ENCODE results near the gene AP5S1. TPM values are rescaled to one million over a fixed set of nuclear protein-coding genes. Genes with fewer than 3 reads are reported as not detected.
"Not testable (repeated sequence)": the region's sequence is repeated elsewhere in the genome, so short reads cannot be mapped to it uniquely, and the experiment has no call there.

The AP5S1 gene
- total RNA-seq, 1 experiment from 2014 or later = 2.8 TPM

DNA sequence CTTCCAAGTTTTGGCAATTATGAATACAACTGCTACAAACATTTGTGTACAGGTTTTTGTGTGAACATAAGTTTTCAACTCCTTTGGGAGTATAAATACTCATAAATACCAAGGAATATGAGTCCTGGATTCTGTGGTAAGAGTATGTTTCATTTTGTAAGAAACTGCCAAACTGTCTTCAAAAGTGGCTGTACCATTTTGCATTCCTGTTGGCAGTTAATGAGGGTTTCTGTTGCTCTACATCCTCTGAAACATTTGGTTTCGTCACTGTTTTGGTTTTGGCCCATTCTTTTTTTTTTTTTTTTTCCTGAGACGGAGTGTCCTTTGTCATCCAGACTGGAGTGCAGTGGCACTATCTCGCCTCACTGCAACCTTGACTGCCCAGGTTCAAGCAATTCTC, 8.5 kb downstream of the AP5S1 start (continued):
- TF ChIP-seq, protein P1, sequence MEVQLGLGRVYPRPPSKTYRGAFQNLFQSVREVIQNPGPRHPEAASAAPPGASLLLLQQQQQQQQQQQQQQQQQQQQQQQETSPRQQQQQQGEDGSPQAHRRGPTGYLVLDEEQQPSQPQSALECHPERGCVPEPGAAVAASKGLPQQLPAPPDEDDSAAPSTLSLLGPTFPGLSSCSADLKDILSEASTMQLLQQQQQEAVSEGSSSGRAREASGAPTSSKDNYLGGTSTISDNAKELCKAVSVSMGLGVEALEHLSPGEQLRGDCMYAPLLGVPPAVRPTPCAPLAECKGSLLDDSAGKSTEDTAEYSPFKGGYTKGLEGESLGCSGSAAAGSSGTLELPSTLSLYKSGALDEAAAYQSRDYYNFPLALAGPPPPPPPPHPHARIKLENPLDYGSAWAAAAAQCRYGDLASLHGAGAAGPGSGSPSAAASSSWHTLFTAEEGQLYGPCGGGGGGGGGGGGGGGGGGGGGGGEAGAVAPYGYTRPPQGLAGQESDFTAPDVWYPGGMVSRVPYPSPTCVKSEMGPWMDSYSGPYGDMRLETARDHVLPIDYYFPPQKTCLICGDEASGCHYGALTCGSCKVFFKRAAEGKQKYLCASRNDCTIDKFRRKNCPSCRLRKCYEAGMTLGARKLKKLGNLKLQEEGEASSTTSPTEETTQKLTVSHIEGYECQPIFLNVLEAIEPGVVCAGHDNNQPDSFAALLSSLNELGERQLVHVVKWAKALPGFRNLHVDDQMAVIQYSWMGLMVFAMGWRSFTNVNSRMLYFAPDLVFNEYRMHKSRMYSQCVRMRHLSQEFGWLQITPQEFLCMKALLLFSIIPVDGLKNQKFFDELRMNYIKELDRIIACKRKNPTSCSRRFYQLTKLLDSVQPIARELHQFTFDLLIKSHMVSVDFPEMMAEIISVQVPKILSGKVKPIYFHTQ (CRISPR knock-in tag; IDR thresholded peaks at IDR 0.05) = no peak
- TF ChIP-seq ZNF317 (CRISPR knock-in tag; IDR thresholded peaks at IDR 0.05; ENCODE audit: borderline replicate concordance, low read depth) = no peak
- TF ChIP-seq, protein P2, sequence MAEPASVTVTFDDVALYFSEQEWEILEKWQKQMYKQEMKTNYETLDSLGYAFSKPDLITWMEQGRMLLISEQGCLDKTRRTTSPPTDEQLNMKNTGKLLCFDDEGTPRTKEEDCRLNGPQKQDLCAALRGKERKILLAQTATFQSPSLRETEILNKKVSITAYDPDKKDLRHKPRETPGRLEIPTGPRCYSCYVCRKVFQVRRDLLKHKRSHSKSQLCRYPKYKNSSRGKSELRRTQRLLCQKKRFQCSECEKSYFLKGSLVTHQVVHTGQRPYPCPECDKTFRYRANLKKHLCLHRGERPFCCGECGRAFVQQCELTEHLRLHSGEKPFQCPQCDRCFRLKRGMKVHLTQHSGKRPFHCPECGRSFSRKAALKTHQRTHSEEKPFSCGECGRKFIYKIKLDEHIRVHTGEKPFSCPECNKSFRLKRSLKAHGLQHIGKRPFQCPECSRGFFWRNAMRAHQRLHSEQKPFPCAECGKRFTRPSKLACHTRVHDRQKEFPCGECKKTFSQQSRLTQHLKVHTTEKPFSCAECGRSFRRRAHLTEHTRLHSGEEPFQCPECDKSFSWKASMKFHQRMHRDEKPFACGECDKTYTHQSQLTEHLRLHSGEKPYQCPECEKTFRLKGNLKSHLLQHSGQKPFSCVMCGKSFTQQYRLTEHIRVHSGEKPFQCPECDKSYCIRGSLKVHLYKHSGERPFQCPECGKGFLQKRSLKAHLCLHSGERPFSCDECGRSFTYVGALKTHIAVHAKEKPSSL (CRISPR knock-in tag; conservative IDR thresholded peaks at IDR 0.05) = no peak
- TF ChIP-seq, protein P3, sequence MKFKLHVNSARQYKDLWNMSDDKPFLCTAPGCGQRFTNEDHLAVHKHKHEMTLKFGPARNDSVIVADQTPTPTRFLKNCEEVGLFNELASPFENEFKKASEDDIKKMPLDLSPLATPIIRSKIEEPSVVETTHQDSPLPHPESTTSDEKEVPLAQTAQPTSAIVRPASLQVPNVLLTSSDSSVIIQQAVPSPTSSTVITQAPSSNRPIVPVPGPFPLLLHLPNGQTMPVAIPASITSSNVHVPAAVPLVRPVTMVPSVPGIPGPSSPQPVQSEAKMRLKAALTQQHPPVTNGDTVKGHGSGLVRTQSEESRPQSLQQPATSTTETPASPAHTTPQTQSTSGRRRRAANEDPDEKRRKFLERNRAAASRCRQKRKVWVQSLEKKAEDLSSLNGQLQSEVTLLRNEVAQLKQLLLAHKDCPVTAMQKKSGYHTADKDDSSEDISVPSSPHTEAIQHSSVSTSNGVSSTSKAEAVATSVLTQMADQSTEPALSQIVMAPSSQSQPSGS (CRISPR knock-in tag; IDR thresholded peaks at IDR 0.05; ENCODE audit: borderline replicate concordance, low read depth) = no peak
- TF ChIP-seq, protein P4, sequence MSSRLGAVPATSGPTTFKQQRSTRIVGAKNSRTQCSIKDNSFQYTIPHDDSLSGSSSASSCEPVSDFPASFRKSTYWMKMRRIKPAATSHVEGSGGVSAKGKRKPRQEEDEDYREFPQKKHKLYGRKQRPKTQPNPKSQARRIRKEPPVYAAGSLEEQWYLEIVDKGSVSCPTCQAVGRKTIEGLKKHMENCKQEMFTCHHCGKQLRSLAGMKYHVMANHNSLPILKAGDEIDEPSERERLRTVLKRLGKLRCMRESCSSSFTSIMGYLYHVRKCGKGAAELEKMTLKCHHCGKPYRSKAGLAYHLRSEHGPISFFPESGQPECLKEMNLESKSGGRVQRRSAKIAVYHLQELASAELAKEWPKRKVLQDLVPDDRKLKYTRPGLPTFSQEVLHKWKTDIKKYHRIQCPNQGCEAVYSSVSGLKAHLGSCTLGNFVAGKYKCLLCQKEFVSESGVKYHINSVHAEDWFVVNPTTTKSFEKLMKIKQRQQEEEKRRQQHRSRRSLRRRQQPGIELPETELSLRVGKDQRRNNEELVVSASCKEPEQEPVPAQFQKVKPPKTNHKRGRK (CRISPR knock-in tag; IDR thresholded peaks at IDR 0.05; ENCODE audit: borderline replicate concordance) = no peak
- TF ChIP-seq ZNF416 (CRISPR knock-in tag; IDR thresholded peaks at IDR 0.05) = no peak
- TF ChIP-seq, protein P5, sequence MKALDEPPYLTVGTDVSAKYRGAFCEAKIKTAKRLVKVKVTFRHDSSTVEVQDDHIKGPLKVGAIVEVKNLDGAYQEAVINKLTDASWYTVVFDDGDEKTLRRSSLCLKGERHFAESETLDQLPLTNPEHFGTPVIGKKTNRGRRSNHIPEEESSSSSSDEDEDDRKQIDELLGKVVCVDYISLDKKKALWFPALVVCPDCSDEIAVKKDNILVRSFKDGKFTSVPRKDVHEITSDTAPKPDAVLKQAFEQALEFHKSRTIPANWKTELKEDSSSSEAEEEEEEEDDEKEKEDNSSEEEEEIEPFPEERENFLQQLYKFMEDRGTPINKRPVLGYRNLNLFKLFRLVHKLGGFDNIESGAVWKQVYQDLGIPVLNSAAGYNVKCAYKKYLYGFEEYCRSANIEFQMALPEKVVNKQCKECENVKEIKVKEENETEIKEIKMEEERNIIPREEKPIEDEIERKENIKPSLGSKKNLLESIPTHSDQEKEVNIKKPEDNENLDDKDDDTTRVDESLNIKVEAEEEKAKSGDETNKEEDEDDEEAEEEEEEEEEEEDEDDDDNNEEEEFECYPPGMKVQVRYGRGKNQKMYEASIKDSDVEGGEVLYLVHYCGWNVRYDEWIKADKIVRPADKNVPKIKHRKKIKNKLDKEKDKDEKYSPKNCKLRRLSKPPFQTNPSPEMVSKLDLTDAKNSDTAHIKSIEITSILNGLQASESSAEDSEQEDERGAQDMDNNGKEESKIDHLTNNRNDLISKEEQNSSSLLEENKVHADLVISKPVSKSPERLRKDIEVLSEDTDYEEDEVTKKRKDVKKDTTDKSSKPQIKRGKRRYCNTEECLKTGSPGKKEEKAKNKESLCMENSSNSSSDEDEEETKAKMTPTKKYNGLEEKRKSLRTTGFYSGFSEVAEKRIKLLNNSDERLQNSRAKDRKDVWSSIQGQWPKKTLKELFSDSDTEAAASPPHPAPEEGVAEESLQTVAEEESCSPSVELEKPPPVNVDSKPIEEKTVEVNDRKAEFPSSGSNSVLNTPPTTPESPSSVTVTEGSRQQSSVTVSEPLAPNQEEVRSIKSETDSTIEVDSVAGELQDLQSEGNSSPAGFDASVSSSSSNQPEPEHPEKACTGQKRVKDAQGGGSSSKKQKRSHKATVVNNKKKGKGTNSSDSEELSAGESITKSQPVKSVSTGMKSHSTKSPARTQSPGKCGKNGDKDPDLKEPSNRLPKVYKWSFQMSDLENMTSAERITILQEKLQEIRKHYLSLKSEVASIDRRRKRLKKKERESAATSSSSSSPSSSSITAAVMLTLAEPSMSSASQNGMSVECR (CRISPR knock-in tag; IDR thresholded peaks at IDR 0.05; ENCODE audit: borderline replicate concordance) = no peak

DNA sequence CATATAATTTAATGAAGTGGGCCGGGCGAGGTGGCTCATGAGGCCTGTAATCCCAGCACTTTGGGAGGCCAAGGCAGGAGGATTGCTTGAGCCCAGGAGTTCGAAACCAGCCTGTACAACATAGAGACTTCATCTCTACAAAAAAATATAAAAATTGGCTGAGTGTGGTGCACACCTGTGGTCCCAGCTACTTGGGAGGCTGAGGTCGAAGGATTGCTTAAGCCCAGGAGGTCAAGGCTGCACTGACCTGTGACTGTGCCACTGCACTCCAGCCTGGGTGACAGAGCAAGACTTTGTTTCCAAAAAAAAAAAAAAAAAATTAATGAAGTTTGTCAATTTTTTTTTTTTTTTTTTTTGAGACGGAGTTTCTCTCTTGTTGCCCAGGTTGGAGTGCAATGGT, 9.5 kb downstream of the AP5S1 start:
- H3K27me3 Mint-ChIP-seq (ENCODE audit: low read depth); ATAC-seq; H3K4me3 Mint-ChIP-seq; H3K36me3 Mint-ChIP-seq; DNase-seq (ENCODE audit: low spot score); H3K9me3 Mint-ChIP-seq; H3K4me1 Mint-ChIP-seq; H3K27ac Mint-ChIP-seq: not testable (repeated sequence)
- ChIA-PET CTCF (interaction anchor here (0.7 kb wide), 2 partner anchors 25 to 44 kb away, joined by 4 to 6 read pairs; partner anchors contain the start of gene CENPB), POLR2A (interaction anchor here (0.7 kb wide), 1 partner anchor 16 kb away, joined by 6 read pairs; no protein-coding TSS in a partner anchor)

DNA sequence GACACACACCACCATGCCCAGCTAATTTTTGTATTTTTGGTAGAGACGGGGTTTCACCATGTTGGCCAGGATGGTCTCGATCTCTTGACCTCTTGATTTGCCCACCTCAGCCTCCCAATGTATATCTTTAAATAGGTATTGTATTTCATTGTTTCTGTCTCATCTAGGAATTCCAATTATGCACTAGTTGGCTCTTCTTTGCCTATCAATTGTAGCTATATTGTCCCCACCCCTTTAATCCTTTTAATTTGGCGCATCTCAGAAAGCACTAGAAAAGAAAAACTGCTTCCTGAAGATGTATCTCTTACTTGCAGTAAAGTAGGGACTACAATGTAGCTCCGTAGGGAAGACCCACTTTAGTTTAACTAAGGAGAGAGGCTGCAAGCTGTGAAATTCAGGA, 15.8 kb downstream of the AP5S1 start:
- Mint-ChIP-seq H3K9me3 (no peaks in the 10 kb centered on the region), H3K4me3 (no peak overlapping the region), H3K27me3 (ENCODE audit: low read depth) (no peaks in the 10 kb centered on the region), H3K4me1 (peaks cover 3% of the 10 kb centered on the region; the same call in 1 of the 2 replicates), H3K36me3 (no peaks in the 10 kb centered on the region), H3K27ac (no peak overlapping the region)
- ATAC-seq (no peak), DNase-seq (ENCODE audit: low spot score) (no peak)
- ChIA-PET POLR2A (no interaction called here), CTCF (interaction anchor here (1.0 kb wide), 1 partner anchor 19 kb away, joined by 6 read pairs; no protein-coding TSS in a partner anchor)
- TF ChIP-seq, protein P6, sequence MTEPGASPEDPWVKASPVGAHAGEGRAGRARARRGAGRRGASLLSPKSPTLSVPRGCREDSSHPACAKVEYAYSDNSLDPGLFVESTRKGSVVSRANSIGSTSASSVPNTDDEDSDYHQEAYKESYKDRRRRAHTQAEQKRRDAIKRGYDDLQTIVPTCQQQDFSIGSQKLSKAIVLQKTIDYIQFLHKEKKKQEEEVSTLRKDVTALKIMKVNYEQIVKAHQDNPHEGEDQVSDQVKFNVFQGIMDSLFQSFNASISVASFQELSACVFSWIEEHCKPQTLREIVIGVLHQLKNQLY (CRISPR knock-in tag; IDR thresholded peaks at IDR 0.05) = no peak
- TF ChIP-seq IRF2 (CRISPR knock-in tag; IDR thresholded peaks at IDR 0.05; ENCODE audit: borderline replicate concordance, low read depth) (no peak), ZNF671 (CRISPR knock-in tag; IDR thresholded peaks at IDR 0.05) (no peak), SMAD4 (CRISPR knock-in tag; IDR thresholded peaks at IDR 0.05) (no peak), JUN (CRISPR knock-in tag; IDR thresholded peaks at IDR 0.05) (no peak)
- TF ChIP-seq, protein P7, sequence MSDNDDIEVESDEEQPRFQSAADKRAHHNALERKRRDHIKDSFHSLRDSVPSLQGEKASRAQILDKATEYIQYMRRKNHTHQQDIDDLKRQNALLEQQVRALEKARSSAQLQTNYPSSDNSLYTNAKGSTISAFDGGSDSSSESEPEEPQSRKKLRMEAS (CRISPR knock-in tag; IDR thresholded peaks at IDR 0.05) = no peak
- TF ChIP-seq, protein P8, sequence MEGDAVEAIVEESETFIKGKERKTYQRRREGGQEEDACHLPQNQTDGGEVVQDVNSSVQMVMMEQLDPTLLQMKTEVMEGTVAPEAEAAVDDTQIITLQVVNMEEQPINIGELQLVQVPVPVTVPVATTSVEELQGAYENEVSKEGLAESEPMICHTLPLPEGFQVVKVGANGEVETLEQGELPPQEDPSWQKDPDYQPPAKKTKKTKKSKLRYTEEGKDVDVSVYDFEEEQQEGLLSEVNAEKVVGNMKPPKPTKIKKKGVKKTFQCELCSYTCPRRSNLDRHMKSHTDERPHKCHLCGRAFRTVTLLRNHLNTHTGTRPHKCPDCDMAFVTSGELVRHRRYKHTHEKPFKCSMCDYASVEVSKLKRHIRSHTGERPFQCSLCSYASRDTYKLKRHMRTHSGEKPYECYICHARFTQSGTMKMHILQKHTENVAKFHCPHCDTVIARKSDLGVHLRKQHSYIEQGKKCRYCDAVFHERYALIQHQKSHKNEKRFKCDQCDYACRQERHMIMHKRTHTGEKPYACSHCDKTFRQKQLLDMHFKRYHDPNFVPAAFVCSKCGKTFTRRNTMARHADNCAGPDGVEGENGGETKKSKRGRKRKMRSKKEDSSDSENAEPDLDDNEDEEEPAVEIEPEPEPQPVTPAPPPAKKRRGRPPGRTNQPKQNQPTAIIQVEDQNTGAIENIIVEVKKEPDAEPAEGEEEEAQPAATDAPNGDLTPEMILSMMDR (IDR thresholded peaks at IDR 0.05) = no peak
- TF ChIP-seq, protein P9, sequence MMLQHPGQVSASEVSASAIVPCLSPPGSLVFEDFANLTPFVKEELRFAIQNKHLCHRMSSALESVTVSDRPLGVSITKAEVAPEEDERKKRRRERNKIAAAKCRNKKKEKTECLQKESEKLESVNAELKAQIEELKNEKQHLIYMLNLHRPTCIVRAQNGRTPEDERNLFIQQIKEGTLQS (CRISPR knock-in tag; conservative IDR thresholded peaks at IDR 0.05) = no peak

Measured in WTC11 (cell line).